ENCODE data around the gene PCAT6. TPM values are rescaled to one million over a fixed set of nuclear protein-coding genes. Genes with fewer than 3 reads are reported as not detected.
A peak's percentile ranks its signal among the peaks of the same experiment; 100 is the strongest.

Gene PCAT6
- total and polyA plus RNA-seq, 2 donors from 2014 or later, result 2.0 to 5.8 TPM

DNA sequence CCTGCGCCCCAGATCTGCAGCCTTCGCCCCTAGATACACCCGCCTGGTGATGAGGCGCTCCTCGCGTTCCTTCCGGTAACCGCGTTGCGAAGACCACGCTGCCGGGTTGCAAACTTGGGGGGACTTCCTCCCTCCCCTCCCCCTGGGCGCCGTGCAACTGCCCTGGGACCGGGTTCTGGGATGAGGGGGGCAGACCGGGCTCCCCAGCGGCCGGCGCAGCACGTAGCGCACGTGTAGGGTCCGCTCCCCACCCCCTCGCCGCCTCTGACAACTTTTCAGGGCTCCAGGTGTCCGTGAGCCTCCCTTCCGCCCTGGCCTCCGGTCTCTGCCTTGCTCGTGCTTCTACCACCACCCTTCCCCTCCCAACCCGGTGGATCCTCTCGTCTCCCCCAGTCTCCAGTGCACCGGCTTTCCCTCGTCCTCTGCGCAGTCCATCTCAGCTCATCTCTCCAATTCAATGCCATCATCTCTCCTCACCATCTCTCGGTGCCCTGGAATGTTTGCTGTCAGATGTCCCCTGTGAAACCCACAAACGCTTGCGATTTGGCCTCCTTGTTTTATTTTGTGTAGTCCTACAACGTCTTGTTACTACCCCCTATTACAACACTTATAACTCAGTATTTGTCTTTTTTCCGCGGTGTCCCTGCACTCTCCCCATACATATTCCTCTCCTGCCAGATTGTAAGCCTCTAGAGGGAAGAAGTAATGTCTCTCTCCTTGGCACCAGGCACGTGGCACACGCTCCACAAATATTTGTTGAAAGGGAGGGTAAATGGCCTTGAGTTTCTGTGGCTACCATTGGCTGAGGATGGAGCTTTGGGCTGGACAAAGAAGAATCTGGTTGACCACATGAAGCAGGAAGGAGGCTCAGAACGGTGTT is 782 bp downstream of the PCAT6 start:
- no peaks in the 10 kb centered on the region for H3K27me3 ChIP-seq (ENCODE audit: control insufficient read depth, insufficient read depth, low read length)
- TF ChIP-seq, protein P1, sequence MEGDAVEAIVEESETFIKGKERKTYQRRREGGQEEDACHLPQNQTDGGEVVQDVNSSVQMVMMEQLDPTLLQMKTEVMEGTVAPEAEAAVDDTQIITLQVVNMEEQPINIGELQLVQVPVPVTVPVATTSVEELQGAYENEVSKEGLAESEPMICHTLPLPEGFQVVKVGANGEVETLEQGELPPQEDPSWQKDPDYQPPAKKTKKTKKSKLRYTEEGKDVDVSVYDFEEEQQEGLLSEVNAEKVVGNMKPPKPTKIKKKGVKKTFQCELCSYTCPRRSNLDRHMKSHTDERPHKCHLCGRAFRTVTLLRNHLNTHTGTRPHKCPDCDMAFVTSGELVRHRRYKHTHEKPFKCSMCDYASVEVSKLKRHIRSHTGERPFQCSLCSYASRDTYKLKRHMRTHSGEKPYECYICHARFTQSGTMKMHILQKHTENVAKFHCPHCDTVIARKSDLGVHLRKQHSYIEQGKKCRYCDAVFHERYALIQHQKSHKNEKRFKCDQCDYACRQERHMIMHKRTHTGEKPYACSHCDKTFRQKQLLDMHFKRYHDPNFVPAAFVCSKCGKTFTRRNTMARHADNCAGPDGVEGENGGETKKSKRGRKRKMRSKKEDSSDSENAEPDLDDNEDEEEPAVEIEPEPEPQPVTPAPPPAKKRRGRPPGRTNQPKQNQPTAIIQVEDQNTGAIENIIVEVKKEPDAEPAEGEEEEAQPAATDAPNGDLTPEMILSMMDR (IDR thresholded peaks at IDR 0.05; ENCODE audit: borderline replicate concordance, extremely low read depth, insufficient read depth), result no peak
- peaks cover 0 to 8% (median 0%) of the 10 kb centered on the region in 3 donors for H3K4me1 ChIP-seq (ENCODE audit: control insufficient read depth in 2 of 3, insufficient read depth in 2 of 3, low read depth in 1 of 3, low read length in 3 of 3)
- no peaks in the 10 kb centered on the region for H3K36me3 ChIP-seq (ENCODE audit: control insufficient read depth in 2 of 3, insufficient read depth in 3 of 3, low read length in 3 of 3)
- peak overlapping the region; percentile 57 to 83 (median 67) for H3K9ac ChIP-seq (ENCODE audit: low read length in 3 of 3)
- peak overlapping the region in 1 of 2 donors; percentile 57 for H3K27ac ChIP-seq (ENCODE audit: low read depth in 2 of 2, low read length in 2 of 2)
- intact Hi-C loops (cut with DNase I), result no loop called here
- peak overlapping the region; percentile 64 to 84 (median 78) for H3K4me3 ChIP-seq (ENCODE audit: low read length in 3 of 3)
- no peaks in the 10 kb centered on the region for H3K9me3 ChIP-seq (ENCODE audit: control insufficient read depth in 2 of 3, insufficient read depth in 1 of 3, low read length in 3 of 3)
- no peak for FAIRE-seq
- peak in 4 of 5 donors; percentile 34 to 73 (median 48) for DNase-seq

DNA sequence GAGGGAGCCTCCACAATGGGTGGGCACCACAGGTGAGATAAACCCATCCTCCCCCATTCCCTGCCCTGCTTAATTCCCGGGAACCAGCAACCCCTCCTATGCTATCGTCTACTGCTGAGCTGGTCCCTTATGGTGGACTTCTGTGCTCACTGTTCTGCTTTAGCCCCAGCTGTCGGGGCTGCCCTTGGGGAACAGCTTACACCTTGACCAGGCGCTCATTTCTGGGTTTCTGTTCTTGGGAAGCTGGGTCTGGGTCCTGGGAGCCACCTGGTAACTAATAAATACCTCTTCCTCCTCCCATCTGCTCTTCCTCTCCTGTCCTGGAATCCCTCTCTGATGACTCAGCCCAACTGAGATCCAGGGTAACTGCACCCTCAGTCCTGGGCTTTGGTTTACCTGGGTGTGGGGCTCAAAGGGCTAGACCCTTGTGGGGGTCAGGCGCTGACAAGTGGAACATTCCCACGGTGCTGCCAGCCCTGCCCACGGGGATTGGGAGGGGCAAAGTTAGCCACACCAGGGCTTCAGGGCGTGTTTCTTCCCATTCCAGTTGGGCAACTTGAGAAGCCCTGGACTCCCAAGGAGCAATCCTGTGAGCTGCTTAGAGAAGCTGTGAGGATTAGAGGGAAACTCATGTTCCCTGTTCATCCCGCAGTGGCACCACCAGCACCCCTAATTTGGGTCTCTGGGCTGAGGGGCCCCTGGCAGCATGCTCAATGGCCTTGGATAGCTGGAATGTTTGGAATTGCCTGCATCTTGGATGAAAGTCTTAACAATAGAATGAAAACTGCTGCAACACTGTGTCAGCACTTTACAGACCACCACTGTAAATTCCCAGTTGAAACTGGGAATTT is 1.6 kb downstream of the PCAT6 start:
- Histone ChIP-seq H3K4me1 (ENCODE audit: control insufficient read depth in 2 of 3, insufficient read depth in 2 of 3, low read depth in 1 of 3, low read length in 3 of 3) (peaks cover 0 to 7% (median 0%) of the 10 kb centered on the region in 3 donors), H3K27me3 (ENCODE audit: control insufficient read depth, insufficient read depth, low read length) (no peaks in the 10 kb centered on the region), H3K9ac (ENCODE audit: low read length in 3 of 3) (no peak overlapping the region), H3K4me3 (ENCODE audit: low read length in 3 of 3) (no peak overlapping the region), H3K9me3 (ENCODE audit: control insufficient read depth in 2 of 3, insufficient read depth in 1 of 3, low read length in 3 of 3) (no peaks in the 10 kb centered on the region), H3K36me3 (ENCODE audit: control insufficient read depth in 2 of 3, insufficient read depth in 3 of 3, low read length in 3 of 3) (no peaks in the 10 kb centered on the region), H3K27ac (ENCODE audit: low read depth in 2 of 2, low read length in 2 of 2) (no peak overlapping the region)
- DNase-seq, result no peak
- FAIRE-seq, result no peak
- TF ChIP-seq, protein P1 (IDR thresholded peaks at IDR 0.05; ENCODE audit: borderline replicate concordance, extremely low read depth, insufficient read depth), result no peak
- intact Hi-C loops (cut with DNase I), result no loop called here

- TF ChIP-seq, protein P1 (IDR thresholded peaks at IDR 0.05; ENCODE audit: borderline replicate concordance, extremely low read depth, insufficient read depth), result no peak
- Histone ChIP-seq H3K4me3 (ENCODE audit: low read length in 3 of 3) (no peak overlapping the region), H3K27me3 (ENCODE audit: control insufficient read depth, insufficient read depth, low read length) (no peaks in the 10 kb centered on the region), H3K36me3 (ENCODE audit: control insufficient read depth in 2 of 3, insufficient read depth in 3 of 3, low read length in 3 of 3) (no peaks in the 10 kb centered on the region), H3K9me3 (ENCODE audit: control insufficient read depth in 2 of 3, insufficient read depth in 1 of 3, low read length in 3 of 3) (no peaks in the 10 kb centered on the region), H3K4me1 (ENCODE audit: control insufficient read depth in 2 of 3, insufficient read depth in 2 of 3, low read depth in 1 of 3, low read length in 3 of 3) (peaks cover 0 to 4% (median 0%) of the 10 kb centered on the region in 3 donors), H3K27ac (ENCODE audit: low read depth in 2 of 2, low read length in 2 of 2) (no peak overlapping the region), H3K9ac (ENCODE audit: low read length in 3 of 3) (no peak overlapping the region)
- DNase-seq (no peak), FAIRE-seq (no peak)
- intact Hi-C loops (cut with DNase I), result no loop called here
Observed at GRCh38 chr1:202815120-202815519, 4.4 kb downstream of the PCAT6 start.
